ENCODE data around the gene FAXDC2.
"Not testable (repeated sequence)": the region's sequence is repeated elsewhere in the genome, so short reads cannot be mapped to it uniquely, and the experiment has no call there.

The FAXDC2 gene

GRCh38 chr5:154861946-154862345, 11.5 kb upstream of the FAXDC2 start:
- no peak for DNase-seq (ENCODE audit: low read depth)

- DNase-seq (ENCODE audit: low read depth): no peak
Observed at GRCh38 chr5:154860765-154861164, 10.4 kb upstream of the FAXDC2 start.

GRCh38 chr5:154860123-154860522, 9.7 kb upstream of the FAXDC2 start:
- DNase-seq (ENCODE audit: low read depth): no peak

GRCh38 chr5:154858972-154859871, 8.8 kb upstream of the FAXDC2 start:
- no peak for DNase-seq (ENCODE audit: low read depth)

- peak; percentile 94 for DNase-seq (ENCODE audit: low read depth)
Observed at GRCh38 chr5:154858297-154858971, 8.0 kb upstream of the FAXDC2 start, which contains the start of gene CNOT8. Gene CNOT8 (plus strand): TSS chr5:154858627. CDS start chr5:154863279, 4,652 bp downstream.

GRCh38 chr5:154857530-154858296, 7.3 kb upstream of the FAXDC2 start:
- peak; percentile 84 for DNase-seq (ENCODE audit: low read depth)

- no peak for DNase-seq (ENCODE audit: low read depth)
Observed at GRCh38 chr5:154851351-154851750, 948 bp upstream of the FAXDC2 start.

GRCh38 chr5:154849791-154850201, 607 bp downstream of the FAXDC2 start:
- no peak for DNase-seq (ENCODE audit: low read depth)

- no peak for DNase-seq (ENCODE audit: low read depth)
Observed at GRCh38 chr5:154849264-154849785, 1.1 kb downstream of the FAXDC2 start.

- DNase-seq (ENCODE audit: low read depth): no peak
Observed at GRCh38 chr5:154844809-154845208, 5.6 kb downstream of the FAXDC2 start.

GRCh38 chr5:154842689-154843530, 7.5 kb downstream of the FAXDC2 start:
- DNase-seq (ENCODE audit: low read depth): no peak

GRCh38 chr5:154841273-154841661, 9.1 kb downstream of the FAXDC2 start:
- no peak for DNase-seq (ENCODE audit: low read depth)

- DNase-seq (ENCODE audit: low read depth): no peak
Observed at GRCh38 chr5:154840435-154841272, 9.7 kb downstream of the FAXDC2 start.

- no peak for DNase-seq (ENCODE audit: low read depth)
Observed at GRCh38 chr5:154837009-154837901, 13.1 kb downstream of the FAXDC2 start.

- no peak for DNase-seq (ENCODE audit: low read depth)
Observed at GRCh38 chr5:154836225-154836624, 14.2 kb downstream of the FAXDC2 start.

GRCh38 chr5:154835701-154836052, 14.7 kb downstream of the FAXDC2 start:
- DNase-seq (ENCODE audit: low read depth): not testable (repeated sequence)

GRCh38 chr5:154834053-154834452, 16.4 kb downstream of the FAXDC2 start:
- no peak for DNase-seq (ENCODE audit: low read depth)

GRCh38 chr5:154832804-154833203, 17.6 kb downstream of the FAXDC2 start:
- not testable (repeated sequence) for DNase-seq (ENCODE audit: low read depth)

GRCh38 chr5:154831451-154831850, 19.0 kb downstream of the FAXDC2 start:
- DNase-seq (ENCODE audit: low read depth): no peak
